ENCODE results near the gene CACNG4. TPM values are rescaled to one million over a fixed set of nuclear protein-coding genes. Genes with fewer than 3 reads are reported as not detected.

Gene CACNG4
- total RNA-seq, 2 experiments from 2014 or later: not detected

- ChIA-PET CTCF (ENCODE audit: unreplicated experiment) (no interaction called here), POLR2A (interaction anchor here (4.3 kb wide), 1 partner anchor 9 kb away, joined by 14 read pairs; no protein-coding TSS in a partner anchor)
- no peaks in the 10 kb centered on the region for H3K79me2 ChIP-seq (ENCODE audit: insufficient read depth, low read depth, low read length)
- no peaks in the 10 kb centered on the region for H3K4me1 ChIP-seq (ENCODE audit: insufficient read depth, low read length, poor library complexity, severe bottlenecking)
- H2AFZ ChIP-seq (ENCODE audit: low read length): no peak overlapping the region
- H4K20me1 ChIP-seq (ENCODE audit: insufficient read depth, low read length): no peaks in the 10 kb centered on the region
- H3K27ac ChIP-seq (ENCODE audit: low read depth, low read length, poor library complexity, severe bottlenecking): no peak overlapping the region
- no peak overlapping the region for H3K4me3 ChIP-seq (ENCODE audit: low read depth, low read length, poor library complexity, severe bottlenecking)
- no peak for DNase-seq (ENCODE audit: low spot score)
- no peak overlapping the region for H3K4me2 ChIP-seq (ENCODE audit: low read length)
- H3K9me2 ChIP-seq (ENCODE audit: insufficient read depth, low read length): no peaks in the 10 kb centered on the region
- H3K9me3 ChIP-seq (ENCODE audit: low read length): no peaks in the 10 kb centered on the region
- H3K36me3 ChIP-seq (ENCODE audit: insufficient read depth, low read length): no peaks in the 10 kb centered on the region
- intact Hi-C loops (cut with micrococcal nuclease; ENCODE audit: unreplicated experiment): no loop called here
- no TSS peak for BruUV-seq (replicated peaks)
- TF ChIP-seq EZH2phosphoT487 (IDR thresholded peaks at IDR 0.05; ENCODE audit: borderline replicate concordance, low read depth, low read length) (no peak), CTCF (conservative IDR thresholded peaks at IDR 0.05; ENCODE audit: low read length) (no peak)
Measured at GRCh38 chr17:67069603-67070136, 105.2 kb downstream of the CACNG4 start.

GRCh38 chr17:67071595-67071994 is 107.1 kb downstream of the CACNG4 start:
- no peak for TF ChIP-seq EZH2phosphoT487 (IDR thresholded peaks at IDR 0.05; ENCODE audit: borderline replicate concordance, low read depth, low read length)
- Histone ChIP-seq H3K36me3 (ENCODE audit: insufficient read depth, low read length) (no peaks in the 10 kb centered on the region), H3K4me1 (ENCODE audit: insufficient read depth, low read length, poor library complexity, severe bottlenecking) (no peaks in the 10 kb centered on the region), H3K9me2 (ENCODE audit: insufficient read depth, low read length) (no peaks in the 10 kb centered on the region), H3K4me2 (ENCODE audit: low read length) (no peak overlapping the region), H3K4me3 (ENCODE audit: low read depth, low read length, poor library complexity, severe bottlenecking) (no peak overlapping the region), H3K79me2 (ENCODE audit: insufficient read depth, low read depth, low read length) (no peaks in the 10 kb centered on the region), H4K20me1 (ENCODE audit: insufficient read depth, low read length) (no peaks in the 10 kb centered on the region), H2AFZ (ENCODE audit: low read length) (no peak overlapping the region), H3K27ac (ENCODE audit: low read depth, low read length, poor library complexity, severe bottlenecking) (no peak overlapping the region), H3K9me3 (ENCODE audit: low read length) (no peaks in the 10 kb centered on the region)
- ChIA-PET POLR2A (no interaction called here), CTCF (ENCODE audit: unreplicated experiment) (no interaction called here)
- BruUV-seq (replicated peaks): no TSS peak
- intact Hi-C loops (cut with micrococcal nuclease; ENCODE audit: unreplicated experiment): no loop called here
- no peak for DNase-seq (ENCODE audit: low spot score)

- Histone ChIP-seq H3K79me2 (ENCODE audit: insufficient read depth, low read depth, low read length) (no peaks in the 10 kb centered on the region), H4K20me1 (ENCODE audit: insufficient read depth, low read length) (no peaks in the 10 kb centered on the region), H3K36me3 (ENCODE audit: insufficient read depth, low read length) (no peaks in the 10 kb centered on the region), H3K4me3 (ENCODE audit: low read depth, low read length, poor library complexity, severe bottlenecking) (no peak overlapping the region), H3K4me2 (ENCODE audit: low read length) (no peak overlapping the region), H3K9me2 (ENCODE audit: insufficient read depth, low read length) (no peaks in the 10 kb centered on the region), H3K4me1 (ENCODE audit: insufficient read depth, low read length, poor library complexity, severe bottlenecking) (no peaks in the 10 kb centered on the region), H3K27ac (ENCODE audit: low read depth, low read length, poor library complexity, severe bottlenecking) (no peak overlapping the region), H2AFZ (ENCODE audit: low read length) (no peak overlapping the region), H3K9me3 (ENCODE audit: low read length) (no peaks in the 10 kb centered on the region)
- TF ChIP-seq EZH2phosphoT487 (IDR thresholded peaks at IDR 0.05; ENCODE audit: borderline replicate concordance, low read depth, low read length) (no peak), CTCF (conservative IDR thresholded peaks at IDR 0.05; ENCODE audit: low read length) (no peak)
- intact Hi-C loops (cut with micrococcal nuclease; ENCODE audit: unreplicated experiment): no loop called here
- ChIA-PET POLR2A (no interaction called here), CTCF (ENCODE audit: unreplicated experiment) (no interaction called here)
- DNase-seq (ENCODE audit: low spot score): no peak
- BruUV-seq (replicated peaks): no TSS peak
Measured at GRCh38 chr17:67072885-67073284, 108.4 kb downstream of the CACNG4 start.
